ENCODE results near the gene PTPN4.

GRCh38 chr2:119914266-119914665 is 154.5 kb downstream of the PTPN4 start:
- TF ChIP-seq CTCF (IDR thresholded peaks at IDR 0.05) (no peak), POLR2A (IDR thresholded peaks at IDR 0.05) (no peak)

Measured in body of pancreas (tissue), 4 donors.